Islet precursor cell (in vitro differentiated cells): Measurements from ENCODE around the gene PLD3.
A peak's percentile ranks its signal among the peaks of the same experiment; 100 is the strongest.
"Not testable (repeated sequence)": the region's sequence is repeated elsewhere in the genome, so short reads cannot be mapped to it uniquely, and the experiment has no call there.

ENCODE experiments used
- DNase-seq: peaks from one replicate; pipeline ENCODE4 v3.0.0-alpha.2; 2018

Gene PLD3

GRCh38 chr19:40392123-40392522, 43.6 kb downstream of the PLD3 start:
- no peak for DNase-seq

GRCh38 chr19:40392894-40393517, 44.5 kb downstream of the PLD3 start:
- peak; percentile 76 for DNase-seq

GRCh38 chr19:40393894-40394815, 45.7 kb downstream of the PLD3 start:
- no peak for DNase-seq

- DNase-seq: no peak
Observed at GRCh38 chr19:40394816-40395210, 46.3 kb downstream of the PLD3 start.

- no peak for DNase-seq
Observed at GRCh38 chr19:40395956-40396355, 47.5 kb downstream of the PLD3 start.

- DNase-seq: no peak
Observed at GRCh38 chr19:40396886-40397567, 48.5 kb downstream of the PLD3 start.

GRCh38 chr19:40397568-40397906, 49.0 kb downstream of the PLD3 start:
- no peak for DNase-seq

- DNase-seq: peak; percentile 80
Observed at GRCh38 chr19:40398417-40399131, 50.1 kb downstream of the PLD3 start.

- DNase-seq: no peak
Observed at GRCh38 chr19:40400559-40400958, 52.1 kb downstream of the PLD3 start.

GRCh38 chr19:40403262-40403984, 54.9 kb downstream of the PLD3 start:
- peak; percentile 99 for DNase-seq

GRCh38 chr19:40407714-40408597, 59.5 kb downstream of the PLD3 start:
- DNase-seq: peak; percentile 51

GRCh38 chr19:40408598-40408925, 60.1 kb downstream of the PLD3 start:
- DNase-seq: not testable (repeated sequence)

- DNase-seq: no peak
Observed at GRCh38 chr19:40410030-40410389, 61.5 kb downstream of the PLD3 start.

GRCh38 chr19:40411125-40411842, 62.8 kb downstream of the PLD3 start:
- peak; percentile 53 for DNase-seq

GRCh38 chr19:40411958-40412499, 63.5 kb downstream of the PLD3 start:
- no peak for DNase-seq

GRCh38 chr19:40412866-40413265, 64.4 kb downstream of the PLD3 start:
- no peak for DNase-seq

GRCh38 chr19:40413291-40413845, 64.9 kb downstream of the PLD3 start, which contains the start of gene PRX:
Gene PRX (minus strand): TSS chr19:40413378. CDS start chr19:40407932, 5,446 bp downstream.
- DNase-seq: peak; percentile 87

GRCh38 chr19:40414542-40415535, 66.3 kb downstream of the PLD3 start:
- no peak for DNase-seq

- no peak for DNase-seq
Observed at GRCh38 chr19:40415768-40416167, 67.3 kb downstream of the PLD3 start.
